ENCODE measurements around the gene PHACTR3.

Gene PHACTR3

GRCh38 chr20:59809630-59810448 lies 205.5 kb downstream of the PHACTR3 start:
- no peak for DNase-seq (ENCODE audit: extremely low read depth in 1 of 2, low read depth in 1 of 2)

- no peak for DNase-seq (ENCODE audit: extremely low read depth in 1 of 2, low read depth in 1 of 2)
Measured at GRCh38 chr20:59810449-59811187, 206.3 kb downstream of the PHACTR3 start.

- no peak for DNase-seq (ENCODE audit: extremely low read depth in 1 of 2, low read depth in 1 of 2)
Measured at GRCh38 chr20:59811681-59812171, 207.4 kb downstream of the PHACTR3 start.

GRCh38 chr20:59812286-59813125 lies 208.2 kb downstream of the PHACTR3 start:
- no peak for DNase-seq (ENCODE audit: extremely low read depth in 1 of 2, low read depth in 1 of 2)

GRCh38 chr20:59813126-59813947 lies 209.0 kb downstream of the PHACTR3 start:
- DNase-seq (ENCODE audit: extremely low read depth in 1 of 2, low read depth in 1 of 2): no peak

- no peak for DNase-seq (ENCODE audit: extremely low read depth in 1 of 2, low read depth in 1 of 2)
Measured at GRCh38 chr20:59813948-59814839, 209.9 kb downstream of the PHACTR3 start.

GRCh38 chr20:59814840-59815340 lies 210.6 kb downstream of the PHACTR3 start:
- no peak for DNase-seq (ENCODE audit: extremely low read depth in 1 of 2, low read depth in 1 of 2)

- no peak for DNase-seq (ENCODE audit: extremely low read depth in 1 of 2, low read depth in 1 of 2)
Measured at GRCh38 chr20:59816146-59816738, 211.9 kb downstream of the PHACTR3 start.

GRCh38 chr20:59817406-59817805 lies 213.1 kb downstream of the PHACTR3 start:
- DNase-seq (ENCODE audit: extremely low read depth in 1 of 2, low read depth in 1 of 2): no peak

GRCh38 chr20:59817846-59818615 lies 213.7 kb downstream of the PHACTR3 start:
- DNase-seq (ENCODE audit: extremely low read depth in 1 of 2, low read depth in 1 of 2): no peak

- DNase-seq (ENCODE audit: extremely low read depth in 1 of 2, low read depth in 1 of 2): no peak
Measured at GRCh38 chr20:59818911-59819310, 214.6 kb downstream of the PHACTR3 start.

GRCh38 chr20:59819496-59820203 lies 215.3 kb downstream of the PHACTR3 start:
- no peak for DNase-seq (ENCODE audit: extremely low read depth in 1 of 2, low read depth in 1 of 2)

GRCh38 chr20:59820204-59821041 lies 216.1 kb downstream of the PHACTR3 start:
- no peak for DNase-seq (ENCODE audit: extremely low read depth in 1 of 2, low read depth in 1 of 2)

GRCh38 chr20:59821201-59821600 lies 216.9 kb downstream of the PHACTR3 start:
- DNase-seq (ENCODE audit: extremely low read depth in 1 of 2, low read depth in 1 of 2): no peak

- DNase-seq (ENCODE audit: extremely low read depth in 1 of 2, low read depth in 1 of 2): no peak
Measured at GRCh38 chr20:59821788-59822187, 217.4 kb downstream of the PHACTR3 start.

GRCh38 chr20:59822291-59823029 lies 218.1 kb downstream of the PHACTR3 start:
- DNase-seq (ENCODE audit: extremely low read depth in 1 of 2, low read depth in 1 of 2): no peak
